IMR-90 (cell line): ENCODE data around the gene WNT6.

Experiments used
- CEBPB ChIP-seq: IDR thresholded peaks from 2 replicates; pipeline ENCODE4 v1.6.1; 2012; ENCODE audit warnings: low read depth, low read length, improper control_type of control experiment
- CHD1 ChIP-seq: IDR thresholded peaks from 2 replicates; pipeline ENCODE4 v1.6.1; 2012; ENCODE audit warnings: low read depth, low read length, improper control_type of control experiment
- NFE2L2 ChIP-seq: fragments of 150-350 bp; IDR thresholded peaks from 2 replicates; pipeline ENCODE4 v1.6.1; 2016; ENCODE audit warnings: low read depth, mild to moderate bottlenecking, low read length
- POLR2A ChIP-seq: IDR thresholded peaks from 2 replicates; pipeline ENCODE4 v1.6.1; 2012; ENCODE audit warnings: mild to moderate bottlenecking, low read depth, low read length
- RAD21 ChIP-seq: IDR thresholded peaks from 2 replicates; pipeline ENCODE4 v1.6.1; 2012; ENCODE audit warnings: low read length, improper control_type of control experiment
- RCOR1 ChIP-seq: IDR thresholded peaks from 2 replicates; pipeline ENCODE4 v1.6.1; 2012; ENCODE audit warnings: mild to moderate bottlenecking, low read length, improper control_type of control experiment; ENCODE audit not compliant: insufficient replicate concordance
- TF ChIP-seq, protein P1 (sequence below): conservative IDR thresholded peaks from 2 replicates; pipeline ENCODE4 v1.5.1; 2012; ENCODE audit warnings: mild to moderate bottlenecking, low read depth, low read length, improper control_type of control experiment
- TF ChIP-seq, protein P2 (sequence below): fragments of 150-350 bp; IDR thresholded peaks from 2 replicates; pipeline ENCODE4 v1.6.1; 2017; ENCODE audit warnings: mild to moderate bottlenecking, antibody characterized with exemption, low read length, low read depth

DNA sequence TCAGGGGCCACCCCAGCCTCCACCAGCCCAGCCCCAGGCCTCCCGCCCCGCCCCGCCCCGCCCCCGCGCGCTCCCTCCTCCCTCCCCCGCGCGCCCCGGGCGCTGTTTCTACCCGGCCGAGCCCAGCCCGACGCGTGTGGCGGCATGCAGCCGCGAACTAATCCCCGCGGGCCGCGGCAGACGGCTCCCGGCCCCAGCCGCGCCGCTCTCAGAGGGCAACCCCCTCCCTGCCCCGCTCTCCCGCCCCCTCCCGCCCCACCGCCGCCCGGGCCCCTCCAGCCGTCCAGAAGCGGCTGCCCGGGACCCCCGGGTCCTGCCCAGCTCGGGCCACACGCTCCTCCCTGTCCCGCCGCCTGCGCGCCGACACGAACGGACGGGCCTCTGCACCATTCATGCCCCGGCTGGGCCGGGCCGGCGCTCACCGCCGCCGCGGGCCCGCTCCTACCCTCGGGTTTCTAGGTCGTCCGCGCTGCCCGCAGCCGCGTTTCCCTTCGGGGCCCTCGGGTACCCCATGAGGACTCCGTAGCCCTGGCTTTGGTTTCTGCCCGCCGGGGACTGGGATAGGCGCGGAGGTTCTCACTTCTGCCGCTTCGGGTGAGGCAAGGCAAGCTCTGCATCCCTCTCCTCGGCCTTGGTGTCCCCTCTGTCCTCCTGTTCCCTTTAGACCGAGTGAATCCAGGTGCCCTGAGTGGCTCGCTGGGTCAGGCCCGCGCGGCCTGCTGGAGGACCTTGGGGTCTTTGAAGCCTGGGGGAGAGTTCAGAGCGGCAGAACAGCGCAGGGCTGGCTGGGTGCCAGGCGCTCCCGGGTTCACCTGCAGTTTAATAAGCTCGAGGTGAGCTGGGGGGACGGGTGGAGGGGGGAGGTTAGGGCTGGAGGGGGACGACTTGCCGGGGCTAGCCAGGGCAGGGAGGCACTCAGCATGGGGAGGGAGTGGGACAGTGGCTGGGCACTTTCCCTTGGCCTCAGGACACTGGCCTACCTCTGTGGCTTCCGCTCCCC is 24.2 kb downstream of the WNT6 start:
- TF ChIP-seq CEBPB (no peak), POLR2A (no peak), CHD1 (no peak), RAD21 (no peak), RCOR1 (no peak), NFE2L2 (no peak)
- TF ChIP-seq, protein P1, sequence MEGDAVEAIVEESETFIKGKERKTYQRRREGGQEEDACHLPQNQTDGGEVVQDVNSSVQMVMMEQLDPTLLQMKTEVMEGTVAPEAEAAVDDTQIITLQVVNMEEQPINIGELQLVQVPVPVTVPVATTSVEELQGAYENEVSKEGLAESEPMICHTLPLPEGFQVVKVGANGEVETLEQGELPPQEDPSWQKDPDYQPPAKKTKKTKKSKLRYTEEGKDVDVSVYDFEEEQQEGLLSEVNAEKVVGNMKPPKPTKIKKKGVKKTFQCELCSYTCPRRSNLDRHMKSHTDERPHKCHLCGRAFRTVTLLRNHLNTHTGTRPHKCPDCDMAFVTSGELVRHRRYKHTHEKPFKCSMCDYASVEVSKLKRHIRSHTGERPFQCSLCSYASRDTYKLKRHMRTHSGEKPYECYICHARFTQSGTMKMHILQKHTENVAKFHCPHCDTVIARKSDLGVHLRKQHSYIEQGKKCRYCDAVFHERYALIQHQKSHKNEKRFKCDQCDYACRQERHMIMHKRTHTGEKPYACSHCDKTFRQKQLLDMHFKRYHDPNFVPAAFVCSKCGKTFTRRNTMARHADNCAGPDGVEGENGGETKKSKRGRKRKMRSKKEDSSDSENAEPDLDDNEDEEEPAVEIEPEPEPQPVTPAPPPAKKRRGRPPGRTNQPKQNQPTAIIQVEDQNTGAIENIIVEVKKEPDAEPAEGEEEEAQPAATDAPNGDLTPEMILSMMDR: no peak
- TF ChIP-seq, protein P2, sequence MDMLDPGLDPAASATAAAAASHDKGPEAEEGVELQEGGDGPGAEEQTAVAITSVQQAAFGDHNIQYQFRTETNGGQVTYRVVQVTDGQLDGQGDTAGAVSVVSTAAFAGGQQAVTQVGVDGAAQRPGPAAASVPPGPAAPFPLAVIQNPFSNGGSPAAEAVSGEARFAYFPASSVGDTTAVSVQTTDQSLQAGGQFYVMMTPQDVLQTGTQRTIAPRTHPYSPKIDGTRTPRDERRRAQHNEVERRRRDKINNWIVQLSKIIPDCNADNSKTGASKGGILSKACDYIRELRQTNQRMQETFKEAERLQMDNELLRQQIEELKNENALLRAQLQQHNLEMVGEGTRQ: no peak
